K562 (cell line): ENCODE measurements around the gene DTNA. TPM values are rescaled to one million over a fixed set of nuclear protein-coding genes. Genes with fewer than 3 reads are reported as not detected.

Source experiments
- ATAC-seq: fragments of 200-7000 bp; cut with Tn5 transposase; 3 replicates; pipeline ENCODE4 v1.9.1; 2020; ENCODE audit warnings: moderate library complexity
- BruUV-seq: library from RNA; stranded (reverse); fragments of 400-500 nt; replicated peaks from 2 replicates; lab custom pipeline; 2021; lab: Mats Ljungman, UMichigan
- CTCF ChIA-PET: fragments of 300-600 bp; formaldehyde crosslinking; extraction: SDS; loops from one replicate; lab custom pipeline; 2021; ENCODE audit warnings: low intra/inter-chr PET ratio; lab: Yijun Ruan, JAX
- POLR2A ChIA-PET: fragments of 300-600, 350-650 bp; sonication (Branson Sonifier 250); formaldehyde crosslinking; extraction: SDS; loops from one replicate; lab custom pipeline; 2021; ENCODE audit warnings: antibody characterized with exemption, inconsistent platforms; lab: Yijun Ruan, JAX
- DNase-seq, 4 experiments: peaks; one replicate each; pipeline versions ENCODE4 v3.0.0 to v3.0.0-alpha.2; 2011 to 2018; ENCODE audit warnings: low spot score in 3 of 4, mixed read lengths in 3 of 4; ENCODE audit errors: extremely low read depth in 1 of 4
- FAIRE-seq: peaks from 2 replicates; lab custom pipeline; 2011; peaks lifted over from hg19 to GRCh38; lab: Jason Lieb, UNC
- H2AFZ ChIP-seq: 2 replicates; pipeline ENCODE4 v1.6.0; 2011; ENCODE audit warnings: low read depth, low read length, control low read depth, inconsistent platforms
- H3K27ac ChIP-seq: fragments of 200-600 bp; 3 replicates; pipeline ENCODE4 v1.8.0; 2011; ENCODE audit warnings: low read depth, mild to moderate bottlenecking, control low read depth, inconsistent platforms, low read length, moderate library complexity, mixed read lengths; ENCODE audit errors: extremely low read depth
- H3K27me3 ChIP-seq, 2 experiments: fragments of 300-600 bp in 1 of 2; 2 replicates in 1 of 2; 3 replicates in 1 of 2; pipeline versions ENCODE4 v1.6.0 to v1.8.0; 2011; ENCODE audit warnings: inconsistent platforms in 2 of 2, low read length in 2 of 2, mild to moderate bottlenecking in 1 of 2, mixed read lengths in 1 of 2, moderate library complexity in 1 of 2; ENCODE audit not compliant: control insufficient read depth in 2 of 2, insufficient read depth in 2 of 2
- H3K36me3 ChIP-seq: fragments of 300-600 bp; 3 replicates; pipeline ENCODE4 v1.8.0; 2011; ENCODE audit warnings: mild to moderate bottlenecking, low read length, inconsistent platforms; ENCODE audit not compliant: control insufficient read depth, insufficient read depth
- H3K4me1 ChIP-seq, 2 experiments: fragments of 200-600 bp in 1 of 2; replicated peaks in 1 of 2; 2 replicates in 1 of 2; 3 replicates in 1 of 2; pipeline versions ENCODE4 v1.5.1 to v1.8.0; 2011; ENCODE audit warnings: inconsistent platforms in 2 of 2, low read length in 2 of 2, mild to moderate bottlenecking in 1 of 2, mixed read lengths in 1 of 2, moderate library complexity in 1 of 2; ENCODE audit not compliant: control insufficient read depth in 2 of 2, insufficient read depth in 2 of 2
- H3K4me2 ChIP-seq: 2 replicates; pipeline ENCODE4 v1.6.1; 2011; ENCODE audit warnings: low read length, control low read depth, inconsistent platforms, mixed read lengths; ENCODE audit not compliant: insufficient read depth
- H3K4me3 ChIP-seq: fragments of 200-600 bp; sonication (generic), shearing (Covaris generic); 2 replicates; pipeline ENCODE4 v1.5.1; 2016; ENCODE audit warnings: control low read depth, inconsistent platforms
- H3K79me2 ChIP-seq: fragments of 200-600 bp; 3 replicates; pipeline ENCODE4 v1.8.0; 2011; ENCODE audit warnings: low read length, inconsistent platforms; ENCODE audit not compliant: control insufficient read depth, insufficient read depth
- H3K9ac ChIP-seq, 2 experiments: 2 replicates each; pipeline versions ENCODE4 v1.6.0 to v1.6.1; 2011; ENCODE audit warnings: low read depth in 2 of 2, low read length in 2 of 2, control low read depth in 1 of 2, inconsistent platforms in 1 of 2, mild to moderate bottlenecking in 1 of 2, mixed read lengths in 1 of 2; ENCODE audit not compliant: insufficient read depth in 1 of 2
- H3K9me1 ChIP-seq: one replicate; pipeline ENCODE4 v1.6.0; 2011; ENCODE audit warnings: inconsistent platforms, mild to moderate bottlenecking, low read length, moderate library complexity; ENCODE audit not compliant: control insufficient read depth, insufficient read depth
- H3K9me3 ChIP-seq: replicated peaks from 2 replicates; pipeline ENCODE4 v1.5.1; 2011; ENCODE audit warnings: low read depth, low read length, inconsistent platforms; ENCODE audit not compliant: control insufficient read depth, insufficient read depth
- H4K20me1 ChIP-seq: replicated peaks from 2 replicates; pipeline ENCODE4 v1.6.1; 2011; ENCODE audit warnings: low read length, inconsistent platforms, mixed read lengths; ENCODE audit not compliant: control insufficient read depth, insufficient read depth
- ARHGAP35 ChIP-seq: fragments of 450-650 bp; IDR thresholded peaks from 2 replicates; pipeline ENCODE4 v1.6.1; 2018; ENCODE audit not compliant: partially characterized antibody
- DDX20 ChIP-seq: fragments of 450-650 bp; IDR thresholded peaks from 2 replicates; pipeline ENCODE4 v1.6.1; 2016; ENCODE audit warnings: missing genetic modification characterization, low read depth, mild to moderate bottlenecking, missing compliant biosample characterization, moderate library complexity
- ELF2 ChIP-seq: fragments of 250-450 bp; sonication (Bioruptor Pico); IDR thresholded peaks from 2 replicates; pipeline ENCODE4 v1.5.0; 2021; ENCODE audit warnings: mild to moderate bottlenecking
- HMGN3 ChIP-seq: IDR thresholded peaks from 2 replicates; pipeline ENCODE4 v1.6.1; 2011; ENCODE audit warnings: borderline replicate concordance, low read depth, mild to moderate bottlenecking, mixed read lengths, low read length; ENCODE audit not compliant: insufficient read length; ENCODE audit errors: extremely low read depth
- MCM5 ChIP-seq: fragments of 450-650 bp; IDR thresholded peaks from 2 replicates; pipeline ENCODE4 v1.6.1; 2016; ENCODE audit warnings: low read depth
- MEF2A ChIP-seq: IDR thresholded peaks from 2 replicates; pipeline ENCODE4 v1.6.1; 2011; ENCODE audit warnings: low read depth, mild to moderate bottlenecking, low read length, moderate library complexity; ENCODE audit not compliant: control insufficient read depth
- MTF1 ChIP-seq: fragments of 250-450 bp; sonication (Bioruptor Pico); IDR thresholded peaks from 2 replicates; pipeline ENCODE4 v1.9.0; 2021; ENCODE audit warnings: moderate library complexity, mild to moderate bottlenecking, inconsistent platforms, borderline replicate concordance
- ZNF197 ChIP-seq: fragments of 200-800 bp; sonication (Bioruptor generic); IDR thresholded peaks from 2 replicates; pipeline ENCODE4 v1.6.1; 2016; ENCODE audit warnings: low read depth, missing genetic modification characterization, missing compliant biosample characterization
- WGBS: fragments of 100-300 bp; shearing (Covaris generic); methylation state at CpG from one replicate; pipeline ENCODE4 v1.1.6; 2016; ENCODE audit warnings: low coverage, mixed read lengths; ENCODE audit not compliant: insufficient coverage; ENCODE audit errors: missing lambda C conversion rate; 5-methylcytosine and 5-hydroxymethylcytosine counted together
- in situ Hi-C: fragments of 300-500 bp; cut with MboI; formaldehyde crosslinking; loops from 4 replicates; pipeline ENCODE4 v1.15.0; 2018; ENCODE audit warnings: inconsistent platforms, mixed read lengths
- intact Hi-C: fragments of 100-400 bp; cut with micrococcal nuclease; formaldehyde crosslinking; loops from 2 replicates; pipeline ENCODE4 v1.14.2; 2022
- polyA plus RNA-seq, 8 experiments: library from polyadenylated mRNA; depleted of rRNA in 4 of 8; stranded (reverse) in 5 of 8; unstranded in 3 of 8; fragments of >200 nt; fragmentation: Nextera tagmentation in 2 of 8; fragmentation: Illumina TruSeq in 1 of 8; extraction: Ambion mirVana in 2 of 8; extraction: Trizol in 1 of 8; gene quantifications; 2 replicates each; pipeline versions ENCODE4 v1.2.1 to v1.2.3, GENCODE V29; 2011 to 2014; ENCODE audit warnings: inconsistent platforms in 1 of 8, missing spikeins in 1 of 8
- total RNA-seq, 7 experiments: library from RNA; depleted of rRNA in 6 of 7; stranded (reverse); fragments of >200 nt in 6 of 7; fragmentation: Illumina TruSeq in 2 of 7; extraction: Trizol in 2 of 7; gene quantifications; 2 replicates each; pipeline versions ENCODE4 v1.2.1 to v1.2.3, GENCODE V29; 2011 to 2021; ENCODE audit warnings: low replicate concordance in 1 of 7
- TF ChIP-seq, protein P1 (sequence below): fragments of 450-650 bp; IDR thresholded peaks from 2 replicates; pipeline ENCODE4 v1.6.1; 2016; ENCODE audit warnings: mild to moderate bottlenecking, moderate library complexity

DTNA gene
- total and polyA plus RNA-seq, 9 of the 15 experiments (the other 6 are each of a cell fraction or from before 2014, with no cell fraction given): 0.07 to 2.4 (median 0.22) TPM; not detected in 2

DNA sequence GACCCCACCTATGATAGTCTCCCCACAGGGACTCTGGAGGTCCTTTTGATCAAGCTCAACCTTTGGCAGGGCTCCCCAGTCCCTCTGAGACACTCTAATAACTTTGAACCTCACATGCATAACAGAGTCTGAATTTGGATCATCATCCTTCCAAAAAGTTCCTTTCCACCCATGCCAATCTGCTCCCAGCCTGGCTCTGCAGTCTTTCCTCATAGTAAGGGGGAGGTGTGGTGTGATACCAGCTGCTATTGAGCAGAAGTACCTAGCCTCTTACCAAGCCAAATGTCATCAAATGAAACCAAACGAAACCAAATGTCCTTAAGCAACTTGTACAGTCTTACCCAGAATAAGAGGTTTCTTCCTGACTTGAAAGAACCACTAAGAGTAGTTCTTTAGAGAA lies 36.5 kb downstream of the DTNA start:
- BruUV-seq: no TSS peak
- no peaks in the 10 kb centered on the region for H3K9me1 ChIP-seq
- CTCF ChIA-PET: no interaction called here
- 0% methylated on average over 1 of the region's 1 CpG for WGBS
- POLR2A ChIA-PET: no interaction called here
- DNase-seq (no peak), FAIRE-seq (no peak), ATAC-seq (no peak)
- no peaks in the 10 kb centered on the region for H3K79me2 ChIP-seq
- TF ChIP-seq MTF1 (CRISPR knock-in tag) (no peak), DDX20 (tag) (no peak), ARHGAP35 (no peak), MEF2A (no peak), ZNF197 (CRISPR knock-in tag) (no peak), MCM5 (no peak), HMGN3 (no peak), ELF2 (CRISPR knock-in tag) (no peak)
- TF ChIP-seq, protein P1, sequence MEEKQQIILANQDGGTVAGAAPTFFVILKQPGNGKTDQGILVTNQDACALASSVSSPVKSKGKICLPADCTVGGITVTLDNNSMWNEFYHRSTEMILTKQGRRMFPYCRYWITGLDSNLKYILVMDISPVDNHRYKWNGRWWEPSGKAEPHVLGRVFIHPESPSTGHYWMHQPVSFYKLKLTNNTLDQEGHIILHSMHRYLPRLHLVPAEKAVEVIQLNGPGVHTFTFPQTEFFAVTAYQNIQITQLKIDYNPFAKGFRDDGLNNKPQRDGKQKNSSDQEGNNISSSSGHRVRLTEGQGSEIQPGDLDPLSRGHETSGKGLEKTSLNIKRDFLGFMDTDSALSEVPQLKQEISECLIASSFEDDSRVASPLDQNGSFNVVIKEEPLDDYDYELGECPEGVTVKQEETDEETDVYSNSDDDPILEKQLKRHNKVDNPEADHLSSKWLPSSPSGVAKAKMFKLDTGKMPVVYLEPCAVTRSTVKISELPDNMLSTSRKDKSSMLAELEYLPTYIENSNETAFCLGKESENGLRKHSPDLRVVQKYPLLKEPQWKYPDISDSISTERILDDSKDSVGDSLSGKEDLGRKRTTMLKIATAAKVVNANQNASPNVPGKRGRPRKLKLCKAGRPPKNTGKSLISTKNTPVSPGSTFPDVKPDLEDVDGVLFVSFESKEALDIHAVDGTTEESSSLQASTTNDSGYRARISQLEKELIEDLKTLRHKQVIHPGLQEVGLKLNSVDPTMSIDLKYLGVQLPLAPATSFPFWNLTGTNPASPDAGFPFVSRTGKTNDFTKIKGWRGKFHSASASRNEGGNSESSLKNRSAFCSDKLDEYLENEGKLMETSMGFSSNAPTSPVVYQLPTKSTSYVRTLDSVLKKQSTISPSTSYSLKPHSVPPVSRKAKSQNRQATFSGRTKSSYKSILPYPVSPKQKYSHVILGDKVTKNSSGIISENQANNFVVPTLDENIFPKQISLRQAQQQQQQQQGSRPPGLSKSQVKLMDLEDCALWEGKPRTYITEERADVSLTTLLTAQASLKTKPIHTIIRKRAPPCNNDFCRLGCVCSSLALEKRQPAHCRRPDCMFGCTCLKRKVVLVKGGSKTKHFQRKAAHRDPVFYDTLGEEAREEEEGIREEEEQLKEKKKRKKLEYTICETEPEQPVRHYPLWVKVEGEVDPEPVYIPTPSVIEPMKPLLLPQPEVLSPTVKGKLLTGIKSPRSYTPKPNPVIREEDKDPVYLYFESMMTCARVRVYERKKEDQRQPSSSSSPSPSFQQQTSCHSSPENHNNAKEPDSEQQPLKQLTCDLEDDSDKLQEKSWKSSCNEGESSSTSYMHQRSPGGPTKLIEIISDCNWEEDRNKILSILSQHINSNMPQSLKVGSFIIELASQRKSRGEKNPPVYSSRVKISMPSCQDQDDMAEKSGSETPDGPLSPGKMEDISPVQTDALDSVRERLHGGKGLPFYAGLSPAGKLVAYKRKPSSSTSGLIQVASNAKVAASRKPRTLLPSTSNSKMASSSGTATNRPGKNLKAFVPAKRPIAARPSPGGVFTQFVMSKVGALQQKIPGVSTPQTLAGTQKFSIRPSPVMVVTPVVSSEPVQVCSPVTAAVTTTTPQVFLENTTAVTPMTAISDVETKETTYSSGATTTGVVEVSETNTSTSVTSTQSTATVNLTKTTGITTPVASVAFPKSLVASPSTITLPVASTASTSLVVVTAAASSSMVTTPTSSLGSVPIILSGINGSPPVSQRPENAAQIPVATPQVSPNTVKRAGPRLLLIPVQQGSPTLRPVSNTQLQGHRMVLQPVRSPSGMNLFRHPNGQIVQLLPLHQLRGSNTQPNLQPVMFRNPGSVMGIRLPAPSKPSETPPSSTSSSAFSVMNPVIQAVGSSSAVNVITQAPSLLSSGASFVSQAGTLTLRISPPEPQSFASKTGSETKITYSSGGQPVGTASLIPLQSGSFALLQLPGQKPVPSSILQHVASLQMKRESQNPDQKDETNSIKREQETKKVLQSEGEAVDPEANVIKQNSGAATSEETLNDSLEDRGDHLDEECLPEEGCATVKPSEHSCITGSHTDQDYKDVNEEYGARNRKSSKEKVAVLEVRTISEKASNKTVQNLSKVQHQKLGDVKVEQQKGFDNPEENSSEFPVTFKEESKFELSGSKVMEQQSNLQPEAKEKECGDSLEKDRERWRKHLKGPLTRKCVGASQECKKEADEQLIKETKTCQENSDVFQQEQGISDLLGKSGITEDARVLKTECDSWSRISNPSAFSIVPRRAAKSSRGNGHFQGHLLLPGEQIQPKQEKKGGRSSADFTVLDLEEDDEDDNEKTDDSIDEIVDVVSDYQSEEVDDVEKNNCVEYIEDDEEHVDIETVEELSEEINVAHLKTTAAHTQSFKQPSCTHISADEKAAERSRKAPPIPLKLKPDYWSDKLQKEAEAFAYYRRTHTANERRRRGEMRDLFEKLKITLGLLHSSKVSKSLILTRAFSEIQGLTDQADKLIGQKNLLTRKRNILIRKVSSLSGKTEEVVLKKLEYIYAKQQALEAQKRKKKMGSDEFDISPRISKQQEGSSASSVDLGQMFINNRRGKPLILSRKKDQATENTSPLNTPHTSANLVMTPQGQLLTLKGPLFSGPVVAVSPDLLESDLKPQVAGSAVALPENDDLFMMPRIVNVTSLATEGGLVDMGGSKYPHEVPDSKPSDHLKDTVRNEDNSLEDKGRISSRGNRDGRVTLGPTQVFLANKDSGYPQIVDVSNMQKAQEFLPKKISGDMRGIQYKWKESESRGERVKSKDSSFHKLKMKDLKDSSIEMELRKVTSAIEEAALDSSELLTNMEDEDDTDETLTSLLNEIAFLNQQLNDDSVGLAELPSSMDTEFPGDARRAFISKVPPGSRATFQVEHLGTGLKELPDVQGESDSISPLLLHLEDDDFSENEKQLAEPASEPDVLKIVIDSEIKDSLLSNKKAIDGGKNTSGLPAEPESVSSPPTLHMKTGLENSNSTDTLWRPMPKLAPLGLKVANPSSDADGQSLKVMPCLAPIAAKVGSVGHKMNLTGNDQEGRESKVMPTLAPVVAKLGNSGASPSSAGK: no peak
- H4K20me1 ChIP-seq: no peaks in the 10 kb centered on the region
- no peak overlapping the region for H3K4me2 ChIP-seq
- no peaks in the 10 kb centered on the region for H3K4me1 ChIP-seq
- no peaks in the 10 kb centered on the region for H3K36me3 ChIP-seq
- no peak overlapping the region for H3K9ac ChIP-seq
- no peaks in the 10 kb centered on the region for H3K9me3 ChIP-seq
- in situ Hi-C loops (no loop called here), intact Hi-C loops (no loop called here)
- no peaks in the 10 kb centered on the region for H3K27me3 ChIP-seq
- no peak overlapping the region for H3K4me3 ChIP-seq
- no peak overlapping the region for H2AFZ ChIP-seq
- no peak overlapping the region for H3K27ac ChIP-seq
